Measurements from ENCODE around the gene TUBGCP5.

Gene TUBGCP5

DNA sequence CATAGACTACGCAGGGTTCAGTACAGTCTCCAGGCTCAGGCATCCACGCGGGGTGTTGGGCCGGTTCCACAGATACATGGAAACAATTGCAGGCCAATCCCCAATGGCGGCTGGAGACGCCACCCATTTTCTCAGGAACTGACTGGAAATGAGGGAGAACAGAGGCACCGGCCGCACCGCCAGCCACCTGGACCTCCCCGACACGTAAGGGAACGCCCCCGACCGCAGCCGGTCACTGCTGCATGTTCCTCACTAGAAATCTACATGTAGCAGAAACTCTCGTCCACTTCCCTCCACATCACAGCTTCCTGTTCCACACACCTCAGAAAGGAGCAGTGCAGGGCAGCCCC, 88.4 kb downstream of the TUBGCP5 start:
- DNase-seq: no peak

DNA sequence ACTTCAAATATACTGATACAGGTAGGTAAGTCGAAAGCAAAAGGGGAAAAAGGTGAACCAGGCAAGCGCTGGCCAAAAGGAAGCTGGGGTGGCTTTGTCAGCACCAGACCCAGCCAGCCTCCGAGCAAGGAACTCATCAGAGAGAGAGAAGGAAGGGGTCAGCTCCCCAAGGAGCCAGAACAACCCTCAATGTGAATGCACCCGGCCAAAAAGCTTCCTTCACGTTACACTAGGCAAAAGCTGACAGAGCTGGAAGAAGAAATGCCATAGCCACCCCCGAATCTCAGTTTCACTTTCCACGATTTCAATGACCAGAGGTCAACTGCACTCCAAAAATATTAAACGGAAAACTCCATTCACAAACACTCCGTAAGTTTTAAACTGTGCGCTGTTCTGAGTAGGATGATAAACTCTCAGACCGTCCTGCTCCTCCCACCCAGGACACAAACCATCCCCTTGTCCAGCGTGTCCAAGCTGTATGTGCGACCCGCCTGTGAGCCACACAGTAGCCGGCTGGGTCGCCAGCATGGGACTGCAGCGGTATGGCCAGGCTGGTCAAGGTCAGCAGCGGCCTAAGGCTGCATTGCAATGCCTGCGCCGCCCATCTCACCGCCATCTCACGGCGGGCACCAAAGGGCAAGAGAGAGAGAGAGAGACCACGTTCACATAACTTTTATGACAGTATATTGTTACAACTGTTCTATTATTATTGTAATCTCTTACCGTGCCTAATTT, 88.9 kb downstream of the TUBGCP5 start:
- no peak for DNase-seq

All from femur (tissue), 1 donor.